Tibial nerve (tissue), 4 donors: ENCODE data around the gene KIAA1210.

Source experiments
- CTCF ChIP-seq, 5 experiments: fragments of 200-600 bp in 3 of 5; fragments of 450-650 bp in 2 of 5; sonication (generic) in 3 of 5; IDR thresholded peaks; one replicate each; pipeline ENCODE4 v1.5.1; 2016 to 2019; ENCODE audit warnings: antibody characterized with exemption in 5 of 5, mild to moderate bottlenecking in 3 of 5, moderate library complexity in 2 of 5
- EP300 ChIP-seq, 2 donors: sonication (generic); formaldehyde crosslinking; IDR thresholded peaks; one replicate each; pipeline ENCODE4 v1.6.1; 2017; ENCODE audit warnings: antibody characterized with exemption in 2 of 2, mild to moderate bottlenecking in 1 of 2
- POLR2A ChIP-seq, 2 donors: fragments of 450-650 bp; IDR thresholded peaks; one replicate each; pipeline ENCODE4 v1.6.1; 2017; ENCODE audit warnings: antibody characterized with exemption in 2 of 2, mild to moderate bottlenecking in 2 of 2, moderate library complexity in 2 of 2

GRCh38 chrX:119147486-119147885 is 19.9 kb upstream of the KIAA1210 start:
- no peak for TF ChIP-seq CTCF (IDR thresholded peaks at IDR 0.05)
- no peak for TF ChIP-seq POLR2A (IDR thresholded peaks at IDR 0.05)
- no peak for TF ChIP-seq EP300 (IDR thresholded peaks at IDR 0.05)
